Left ventricle myocardium inferior (tissue), 1 donor: ENCODE measurements around the gene TSKU. TPM values are rescaled to one million over a fixed set of nuclear protein-coding genes. Genes with fewer than 3 reads are reported as not detected.
A peak's percentile ranks its signal among the peaks of the same experiment; 100 is the strongest.
"Not testable (repeated sequence)": the region's sequence is repeated elsewhere in the genome, so short reads cannot be mapped to it uniquely, and the experiment has no call there.

Experiments
- DNase-seq: peaks from one replicate; pipeline ENCODE4 v3.0.0-alpha.2; 2020
- H3K27ac ChIP-seq: fragments of 200-600 bp; replicated peaks from 2 replicates; pipeline ENCODE4 v1.8.0; 2021
- H3K27me3 ChIP-seq: fragments of 200-600 bp; 2 replicates; pipeline ENCODE4 v1.8.0; 2021; ENCODE audit warnings: low read depth
- H3K36me3 ChIP-seq: fragments of 200-600 bp; 2 replicates; pipeline ENCODE4 v1.8.0; 2021
- H3K4me1 ChIP-seq: fragments of 200-600 bp; 2 replicates; pipeline ENCODE4 v1.8.0; 2021
- H3K4me3 ChIP-seq: fragments of 200-600 bp; 2 replicates; pipeline ENCODE4 v1.8.0; 2021; ENCODE audit warnings: mild to moderate bottlenecking, moderate library complexity
- H3K9me3 ChIP-seq: fragments of 200-600 bp; replicated peaks from 2 replicates; pipeline ENCODE4 v1.8.0; 2021
- CTCF ChIP-seq: fragments of 200-600 bp; IDR thresholded peaks from 2 replicates; pipeline ENCODE4 v1.8.0; 2021; ENCODE audit warnings: antibody characterized with exemption, mild to moderate bottlenecking, borderline replicate concordance
- intact Hi-C: fragments of 100-400 bp; cut with micrococcal nuclease; formaldehyde crosslinking; loops from one replicate; pipeline ENCODE4 v1.11.0; 2022
- total RNA-seq: library from RNA; stranded (reverse); fragmentation: NEBNext Ultra II Directional; extraction: Animal tissue kit (Norgen Biotek cat#: 25700); gene quantifications from one replicate; pipeline ENCODE4 v1.2.1, GENCODE V29; 2021
- donor health status: DM: no; HTN: yes; CAD: no; lungs with severe emphysema.

The TSKU gene
- total RNA-seq, 1 donor from 2014 or later, result 12.1 TPM

- Histone ChIP-seq H3K27ac (peak overlapping the region; percentile 16), H3K4me1 (peaks cover 21% of the 10 kb centered on the region), H3K9me3 (no peaks in the 10 kb centered on the region), H3K4me3 (no peak overlapping the region), H3K27me3 (no peaks in the 10 kb centered on the region), H3K36me3 (no peaks in the 10 kb centered on the region)
- intact Hi-C loops, result no loop called here
- no peak for TF ChIP-seq CTCF
- DNase-seq, result no peak
These were observed 39.2 kb downstream of the TSKU start for GRCh38 chr11:76822406-76822805.

- no peak for TF ChIP-seq CTCF
- peak overlapping the region; percentile 36 for H3K4me3 ChIP-seq
These were observed 40.4 kb downstream of the TSKU start for GRCh38 chr11:76823481-76824028.

GRCh38 chr11:76824083-76824939, 41.2 kb downstream of the TSKU start:
- no peaks in the 10 kb centered on the region for H3K9me3 ChIP-seq
- no peak for TF ChIP-seq CTCF
- no peaks in the 10 kb centered on the region for H3K36me3 ChIP-seq
- peak overlapping the region; percentile 36 for H3K4me3 ChIP-seq
- peaks cover 21% of the 10 kb centered on the region for H3K4me1 ChIP-seq
- intact Hi-C loops, result no loop called here
- peak overlapping the region; percentile 94 for H3K27ac ChIP-seq
- DNase-seq, result no peak
- H3K27me3 ChIP-seq, result no peaks in the 10 kb centered on the region

More at GRCh38 chr11:76823481-76824028, 40.4 kb downstream of the TSKU start:
- DNase-seq, result no peak
- intact Hi-C loops, result no loop called here
- H3K4me1 ChIP-seq, result peaks cover 21% of the 10 kb centered on the region
- H3K9me3 ChIP-seq, result no peaks in the 10 kb centered on the region
- no peaks in the 10 kb centered on the region for H3K36me3 ChIP-seq
- H3K27me3 ChIP-seq, result no peaks in the 10 kb centered on the region
- H3K27ac ChIP-seq, result peak overlapping the region; percentile 94

- intact Hi-C loops, result no loop called here
- Histone ChIP-seq H3K36me3 (no peaks in the 10 kb centered on the region), H3K4me3 (no peak overlapping the region), H3K27ac (peak overlapping the region; percentile 94), H3K9me3 (no peaks in the 10 kb centered on the region), H3K4me1 (peaks cover 21% of the 10 kb centered on the region), H3K27me3 (no peaks in the 10 kb centered on the region)
- TF ChIP-seq CTCF, result no peak
- no peak for DNase-seq
These were observed 42.0 kb downstream of the TSKU start for GRCh38 chr11:76824980-76825725.

GRCh38 chr11:76825726-76826396, 42.7 kb downstream of the TSKU start:
- no peak for TF ChIP-seq CTCF
- no peaks in the 10 kb centered on the region for H3K36me3 ChIP-seq
- DNase-seq, result no peak
- no peaks in the 10 kb centered on the region for H3K9me3 ChIP-seq
- peaks cover 21% of the 10 kb centered on the region for H3K4me1 ChIP-seq
- peak overlapping the region; percentile 94 for H3K27ac ChIP-seq
- H3K4me3 ChIP-seq, result no peak overlapping the region
- intact Hi-C loops, result no loop called here
- H3K27me3 ChIP-seq, result no peaks in the 10 kb centered on the region

GRCh38 chr11:76826508-76826907, 43.4 kb downstream of the TSKU start:
- H3K4me3 ChIP-seq, H3K27ac ChIP-seq, H3K27me3 ChIP-seq, DNase-seq, H3K36me3 ChIP-seq, intact Hi-C loops, H3K9me3 ChIP-seq: not testable (repeated sequence)
- peaks cover 21% of the 10 kb centered on the region for H3K4me1 ChIP-seq

- intact Hi-C loops, H3K9me3 ChIP-seq, DNase-seq, H3K4me3 ChIP-seq, H3K27ac ChIP-seq, H3K36me3 ChIP-seq, H3K27me3 ChIP-seq: not testable (repeated sequence)
- peaks cover 21% of the 10 kb centered on the region for H3K4me1 ChIP-seq
These were observed 43.8 kb downstream of the TSKU start for GRCh38 chr11:76827005-76827404.
